ENCODE data around the gene LRBA.

DNA sequence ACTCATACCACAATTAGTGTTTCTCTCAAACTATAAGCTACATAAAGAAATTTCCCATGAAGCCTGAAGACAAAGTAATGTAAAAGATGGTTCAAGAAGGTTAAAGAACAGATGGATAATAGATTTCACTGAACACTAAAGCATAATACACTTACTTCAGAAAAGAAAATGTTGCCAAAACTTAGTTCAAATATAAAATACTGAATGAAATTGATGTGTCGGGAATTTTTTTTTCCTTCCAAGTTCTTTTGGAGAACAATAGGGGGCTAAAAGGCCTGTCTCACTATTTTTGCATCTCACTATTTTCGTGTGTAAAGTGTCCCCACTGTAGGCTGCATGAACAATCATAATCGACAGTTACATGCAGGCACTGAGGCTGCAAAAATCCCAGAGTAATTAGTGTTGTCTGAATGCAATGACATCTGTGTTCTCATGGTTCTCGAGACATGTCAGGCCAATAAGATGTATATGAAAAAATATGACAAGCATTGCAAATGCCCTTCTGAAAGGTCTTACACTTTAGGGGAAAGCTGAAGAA, 445.0 kb downstream of the LRBA start:
- TF ChIP-seq, protein P1, sequence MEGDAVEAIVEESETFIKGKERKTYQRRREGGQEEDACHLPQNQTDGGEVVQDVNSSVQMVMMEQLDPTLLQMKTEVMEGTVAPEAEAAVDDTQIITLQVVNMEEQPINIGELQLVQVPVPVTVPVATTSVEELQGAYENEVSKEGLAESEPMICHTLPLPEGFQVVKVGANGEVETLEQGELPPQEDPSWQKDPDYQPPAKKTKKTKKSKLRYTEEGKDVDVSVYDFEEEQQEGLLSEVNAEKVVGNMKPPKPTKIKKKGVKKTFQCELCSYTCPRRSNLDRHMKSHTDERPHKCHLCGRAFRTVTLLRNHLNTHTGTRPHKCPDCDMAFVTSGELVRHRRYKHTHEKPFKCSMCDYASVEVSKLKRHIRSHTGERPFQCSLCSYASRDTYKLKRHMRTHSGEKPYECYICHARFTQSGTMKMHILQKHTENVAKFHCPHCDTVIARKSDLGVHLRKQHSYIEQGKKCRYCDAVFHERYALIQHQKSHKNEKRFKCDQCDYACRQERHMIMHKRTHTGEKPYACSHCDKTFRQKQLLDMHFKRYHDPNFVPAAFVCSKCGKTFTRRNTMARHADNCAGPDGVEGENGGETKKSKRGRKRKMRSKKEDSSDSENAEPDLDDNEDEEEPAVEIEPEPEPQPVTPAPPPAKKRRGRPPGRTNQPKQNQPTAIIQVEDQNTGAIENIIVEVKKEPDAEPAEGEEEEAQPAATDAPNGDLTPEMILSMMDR (IDR thresholded peaks at IDR 0.05) = no peak
- no peak for TF ChIP-seq POLR2A (IDR thresholded peaks at IDR 0.05)

Data from body of pancreas (tissue), 4 donors.